Osteoblast (primary cell): ENCODE measurements around the gene TNIK. TPM values are rescaled to one million over a fixed set of nuclear protein-coding genes. Genes with fewer than 3 reads are reported as not detected.
A peak's percentile ranks its signal among the peaks of the same experiment; 100 is the strongest.

Experiments
- DNase-seq: peaks from one replicate; pipeline ENCODE4 v3.0.0; 2011; ENCODE audit warnings: low spot score, mixed read lengths; ENCODE audit not compliant: insufficient read length; ENCODE audit errors: missing footprints
- H2AFZ ChIP-seq: 2 replicates; pipeline ENCODE4 v1.6.0; 2011; ENCODE audit warnings: mild to moderate bottlenecking, low read length
- H3K27ac ChIP-seq: 2 replicates; pipeline ENCODE4 v1.5.1; 2011; ENCODE audit warnings: mild to moderate bottlenecking, low read depth, low read length, moderate library complexity
- H3K27me3 ChIP-seq: 2 replicates; pipeline ENCODE4 v1.6.0; 2012; ENCODE audit warnings: mild to moderate bottlenecking, control low read depth, inconsistent platforms, low read length, moderate library complexity; ENCODE audit not compliant: insufficient read depth
- H3K36me3 ChIP-seq: 2 replicates; pipeline ENCODE4 v1.5.1; 2011; ENCODE audit warnings: mild to moderate bottlenecking, low read length, control low read depth, moderate library complexity; ENCODE audit not compliant: insufficient read depth
- H3K4me1 ChIP-seq: 2 replicates; pipeline ENCODE4 v1.5.1; 2011; ENCODE audit warnings: mild to moderate bottlenecking, low read length, control low read depth, moderate library complexity; ENCODE audit not compliant: insufficient read depth
- H3K4me2 ChIP-seq: 2 replicates; pipeline ENCODE4 v1.6.0; 2011; ENCODE audit warnings: mild to moderate bottlenecking, low read length; ENCODE audit not compliant: insufficient read depth
- H3K4me3 ChIP-seq: fragments of 200-600 bp; sonication (generic); 3 replicates; pipeline ENCODE4 v1.5.1; 2012; ENCODE audit warnings: mild to moderate bottlenecking, low read length, inconsistent platforms; ENCODE audit not compliant: insufficient read depth
- H3K79me2 ChIP-seq: 2 replicates; pipeline ENCODE4 v1.6.0; 2012; ENCODE audit warnings: mild to moderate bottlenecking, low read length, control low read depth, inconsistent platforms; ENCODE audit not compliant: insufficient read depth
- H3K9me3 ChIP-seq: 2 replicates; pipeline ENCODE4 v1.5.1; 2011; ENCODE audit warnings: low read depth, low read length, control low read depth
- H4K20me1 ChIP-seq: 2 replicates; pipeline ENCODE4 v1.6.0; 2012; ENCODE audit warnings: mild to moderate bottlenecking, low read length, control low read depth; ENCODE audit not compliant: insufficient read depth
- total RNA-seq: library from RNA; depleted of rRNA; stranded (reverse); fragments of >200 nt; gene quantifications from 2 replicates; pipeline ENCODE4 v1.2.3, GENCODE V29; 2012
- TF ChIP-seq, protein P1 (sequence below): IDR thresholded peaks from 2 replicates; pipeline ENCODE4 v1.5.1; 2011; ENCODE audit warnings: mild to moderate bottlenecking, low read depth, low read length, moderate library complexity; ENCODE audit errors: extremely low read depth

TNIK gene
- total RNA-seq, 1 donor = 7.6 TPM

GRCh38 chr3:171103185-171103584 lies 357.0 kb downstream of the TNIK start:
- Histone ChIP-seq H3K27ac (no peak overlapping the region), H3K4me3 (no peak overlapping the region), H3K27me3 (no peaks in the 10 kb centered on the region), H3K9me3 (no peaks in the 10 kb centered on the region), H2AFZ (no peak overlapping the region), H3K79me2 (no peaks in the 10 kb centered on the region), H3K4me1 (peaks cover 12% of the 10 kb centered on the region), H3K4me2 (no peak overlapping the region), H4K20me1 (no peaks in the 10 kb centered on the region), H3K36me3 (no peaks in the 10 kb centered on the region)
- no peak for DNase-seq
- TF ChIP-seq, protein P1, sequence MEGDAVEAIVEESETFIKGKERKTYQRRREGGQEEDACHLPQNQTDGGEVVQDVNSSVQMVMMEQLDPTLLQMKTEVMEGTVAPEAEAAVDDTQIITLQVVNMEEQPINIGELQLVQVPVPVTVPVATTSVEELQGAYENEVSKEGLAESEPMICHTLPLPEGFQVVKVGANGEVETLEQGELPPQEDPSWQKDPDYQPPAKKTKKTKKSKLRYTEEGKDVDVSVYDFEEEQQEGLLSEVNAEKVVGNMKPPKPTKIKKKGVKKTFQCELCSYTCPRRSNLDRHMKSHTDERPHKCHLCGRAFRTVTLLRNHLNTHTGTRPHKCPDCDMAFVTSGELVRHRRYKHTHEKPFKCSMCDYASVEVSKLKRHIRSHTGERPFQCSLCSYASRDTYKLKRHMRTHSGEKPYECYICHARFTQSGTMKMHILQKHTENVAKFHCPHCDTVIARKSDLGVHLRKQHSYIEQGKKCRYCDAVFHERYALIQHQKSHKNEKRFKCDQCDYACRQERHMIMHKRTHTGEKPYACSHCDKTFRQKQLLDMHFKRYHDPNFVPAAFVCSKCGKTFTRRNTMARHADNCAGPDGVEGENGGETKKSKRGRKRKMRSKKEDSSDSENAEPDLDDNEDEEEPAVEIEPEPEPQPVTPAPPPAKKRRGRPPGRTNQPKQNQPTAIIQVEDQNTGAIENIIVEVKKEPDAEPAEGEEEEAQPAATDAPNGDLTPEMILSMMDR = no peak

- Histone ChIP-seq H3K4me3 (no peak overlapping the region), H4K20me1 (no peaks in the 10 kb centered on the region), H3K4me1 (peaks cover 12% of the 10 kb centered on the region), H3K4me2 (peak overlapping the region; percentile 32), H2AFZ (no peak overlapping the region), H3K9me3 (no peaks in the 10 kb centered on the region), H3K79me2 (no peaks in the 10 kb centered on the region), H3K27ac (peak overlapping the region; percentile 14), H3K36me3 (no peaks in the 10 kb centered on the region), H3K27me3 (no peaks in the 10 kb centered on the region)
- no peak for DNase-seq
- TF ChIP-seq, protein P1 = no peak
These were observed 358.1 kb downstream of the TNIK start for GRCh38 chr3:171101982-171102641.

DNA sequence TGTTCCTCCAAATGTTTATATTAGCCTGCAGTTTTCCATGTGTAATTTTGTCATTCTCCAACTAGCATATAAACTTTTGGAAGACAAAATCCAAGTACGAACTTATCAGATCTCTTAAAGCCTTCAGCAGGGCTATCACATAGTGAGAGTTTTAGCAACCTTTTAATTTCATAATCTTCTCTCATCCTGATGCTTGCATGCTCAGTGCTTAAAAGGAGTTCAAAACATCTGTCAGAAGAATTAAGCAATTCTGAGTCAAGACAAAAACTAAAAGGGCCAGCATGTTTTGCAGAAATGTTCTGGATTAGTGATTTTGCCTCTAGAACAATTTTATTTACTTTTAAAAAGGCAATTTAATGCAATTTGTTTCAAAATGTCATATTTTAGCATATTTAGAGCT lies 360.3 kb downstream of the TNIK start:
- H4K20me1 ChIP-seq = no peaks in the 10 kb centered on the region
- no peaks in the 10 kb centered on the region for H3K79me2 ChIP-seq
- no peak overlapping the region for H3K4me2 ChIP-seq
- TF ChIP-seq, protein P1 = no peak
- DNase-seq = no peak
- H3K36me3 ChIP-seq = no peaks in the 10 kb centered on the region
- no peak overlapping the region for H3K27ac ChIP-seq
- no peaks in the 10 kb centered on the region for H3K9me3 ChIP-seq
- peaks cover 12% of the 10 kb centered on the region for H3K4me1 ChIP-seq
- H2AFZ ChIP-seq = no peak overlapping the region
- no peak overlapping the region for H3K4me3 ChIP-seq
- H3K27me3 ChIP-seq = peaks cover 3% of the 10 kb centered on the region

- H2AFZ ChIP-seq = no peak overlapping the region
- no peaks in the 10 kb centered on the region for H3K79me2 ChIP-seq
- DNase-seq = no peak
- TF ChIP-seq, protein P1 = no peak
- H3K9me3 ChIP-seq = no peaks in the 10 kb centered on the region
- peaks cover 7% of the 10 kb centered on the region for H3K27me3 ChIP-seq
- H4K20me1 ChIP-seq = no peaks in the 10 kb centered on the region
- no peaks in the 10 kb centered on the region for H3K36me3 ChIP-seq
- peaks cover under 1% of the 10 kb centered on the region for H3K4me1 ChIP-seq
- H3K4me3 ChIP-seq = no peak overlapping the region
- H3K27ac ChIP-seq = no peak overlapping the region
- H3K4me2 ChIP-seq = no peak overlapping the region
These were observed 365.1 kb downstream of the TNIK start for GRCh38 chr3:171095063-171095462.
